Measurements from ENCODE around the gene MCMBP.
"Not testable (repeated sequence)": the region's sequence is repeated elsewhere in the genome, so short reads cannot be mapped to it uniquely, and the experiment has no call there.

The MCMBP gene

DNA sequence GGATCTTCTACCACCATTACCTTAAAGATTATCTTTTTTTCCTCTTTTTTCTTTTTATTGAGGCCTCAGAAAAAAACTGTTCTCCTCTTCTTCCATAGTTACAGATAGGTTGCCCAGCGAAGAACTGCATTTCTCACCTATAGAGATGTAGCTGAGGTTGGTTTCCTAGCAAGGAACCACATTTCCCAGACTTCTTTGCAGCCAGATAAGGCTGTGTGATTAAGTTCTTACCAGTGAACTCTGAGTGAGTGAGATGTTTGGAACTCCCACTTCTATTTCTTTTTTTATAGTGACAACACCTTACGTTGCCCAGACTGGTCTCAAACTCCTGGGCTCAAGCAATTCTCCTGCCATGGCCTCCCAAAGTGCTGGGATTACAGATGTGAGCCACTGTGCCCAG, 5.9 kb upstream of the MCMBP start:
- Histone ChIP-seq H3K36me3 (replicated peaks in 1 of 2; ENCODE audit: control insufficient read depth in 2 of 2, insufficient read depth in 2 of 2, low read length in 2 of 2) (no peaks in the 10 kb centered on the region), H4K91ac (ENCODE audit: low read depth, low read length, poor library complexity) (no peak overlapping the region), H3K9ac (ENCODE audit: low read depth, low read length, poor library complexity) (no peak overlapping the region), H3K9me3 (replicated peaks in 1 of 2; ENCODE audit: control insufficient read depth in 2 of 2, insufficient read depth in 1 of 2, low read depth in 1 of 2, low read length in 2 of 2) (no peaks in the 10 kb centered on the region), H3K27me3 (ENCODE audit: control insufficient read depth in 3 of 3, insufficient read depth in 3 of 3, low read depth in 1 of 3, low read length in 3 of 3) (no peaks in the 10 kb centered on the region), H2AFZ (ENCODE audit: low read length) (no peak overlapping the region), H3K4me3 (ENCODE audit: low read length in 2 of 2) (no peak overlapping the region), H3K4ac (ENCODE audit: low read length) (no peak overlapping the region), H3K4me2 (ENCODE audit: insufficient read depth, low read length, poor library complexity, severe bottlenecking) (no peak overlapping the region), H3K4me1 (ENCODE audit: control insufficient read depth in 2 of 2, insufficient read depth in 1 of 2, low read depth in 1 of 2, low read length in 2 of 2) (no peaks in the 10 kb centered on the region), H4K8ac (ENCODE audit: low read depth, low read length) (no peak overlapping the region), H2BK120ac (ENCODE audit: low read depth, low read length) (no peak overlapping the region), H2AK5ac (ENCODE audit: low read depth, low read length) (no peak overlapping the region), H2BK12ac (ENCODE audit: low read length) (no peak overlapping the region), H2BK5ac (ENCODE audit: low read length) (no peak overlapping the region), H3K79me1 (ENCODE audit: low read depth, low read length) (no peaks in the 10 kb centered on the region), H3K14ac (ENCODE audit: low read length) (no peak overlapping the region), H3K18ac (ENCODE audit: low read length) (no peak overlapping the region), H3K27ac (replicated peaks; ENCODE audit: low read length) (no peak overlapping the region), H3K23ac (ENCODE audit: low read depth, low read length, poor library complexity) (no peak overlapping the region), H2BK15ac (ENCODE audit: low read length) (no peak overlapping the region)
- no CpG with 5 or more reads among the region's 2 CpGs for WGBS, 2 donors (ENCODE audit: extremely low coverage in 2 of 2, insufficient read length in 2 of 2, insufficient replicate concordance in 1 of 2)
- DNase-seq (ENCODE audit: low spot score) = no peak

DNA sequence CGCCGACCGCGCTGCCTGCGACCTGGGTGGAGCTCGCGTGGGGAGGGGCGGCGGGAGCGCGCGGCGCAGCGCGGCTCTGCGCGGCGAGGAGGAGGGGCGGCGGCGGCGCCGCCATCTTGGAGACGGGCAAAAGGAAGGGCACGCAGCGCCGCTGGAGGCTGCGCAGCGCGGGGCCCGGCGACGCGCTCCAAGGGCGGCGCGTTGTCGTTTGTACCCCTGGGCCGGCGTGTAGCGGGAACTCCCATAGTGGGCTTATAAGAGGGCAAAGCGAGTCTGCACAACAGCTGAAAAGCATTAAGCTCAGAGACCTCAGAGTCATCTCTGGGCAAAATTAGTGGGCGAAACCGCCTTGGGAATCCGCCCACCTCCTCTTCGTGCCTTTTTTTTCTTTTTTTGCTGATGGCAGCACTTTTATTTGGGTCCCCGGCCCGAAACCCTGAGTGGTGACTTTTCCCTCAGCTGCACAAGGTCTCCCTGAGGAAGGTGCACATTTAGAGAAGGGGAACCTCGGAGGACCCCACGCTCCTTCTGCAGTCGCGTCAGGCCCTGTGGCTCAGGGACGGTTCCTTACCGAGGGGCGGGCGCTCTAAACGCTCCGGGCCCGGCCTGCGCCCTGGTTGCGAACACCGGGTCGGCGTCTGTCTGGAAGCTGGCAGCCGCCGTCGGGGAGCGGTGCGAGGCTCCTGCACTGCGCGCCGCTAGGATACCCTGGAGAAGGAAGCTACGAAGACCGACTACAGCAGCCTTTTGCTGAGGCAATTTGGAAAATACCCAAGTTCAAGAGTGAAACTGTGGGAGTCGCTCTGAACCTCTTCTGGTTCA, 428 bp upstream of the MCMBP start:
- peak; percentile 77 for DNase-seq (ENCODE audit: low spot score)
- H3K27ac ChIP-seq (replicated peaks; ENCODE audit: low read length) = peak overlapping the region; percentile 68
- no CpG with 5 or more reads among the region's 75 CpGs for WGBS, 2 donors (ENCODE audit: extremely low coverage in 2 of 2, insufficient read length in 2 of 2, insufficient replicate concordance in 1 of 2)

DNA sequence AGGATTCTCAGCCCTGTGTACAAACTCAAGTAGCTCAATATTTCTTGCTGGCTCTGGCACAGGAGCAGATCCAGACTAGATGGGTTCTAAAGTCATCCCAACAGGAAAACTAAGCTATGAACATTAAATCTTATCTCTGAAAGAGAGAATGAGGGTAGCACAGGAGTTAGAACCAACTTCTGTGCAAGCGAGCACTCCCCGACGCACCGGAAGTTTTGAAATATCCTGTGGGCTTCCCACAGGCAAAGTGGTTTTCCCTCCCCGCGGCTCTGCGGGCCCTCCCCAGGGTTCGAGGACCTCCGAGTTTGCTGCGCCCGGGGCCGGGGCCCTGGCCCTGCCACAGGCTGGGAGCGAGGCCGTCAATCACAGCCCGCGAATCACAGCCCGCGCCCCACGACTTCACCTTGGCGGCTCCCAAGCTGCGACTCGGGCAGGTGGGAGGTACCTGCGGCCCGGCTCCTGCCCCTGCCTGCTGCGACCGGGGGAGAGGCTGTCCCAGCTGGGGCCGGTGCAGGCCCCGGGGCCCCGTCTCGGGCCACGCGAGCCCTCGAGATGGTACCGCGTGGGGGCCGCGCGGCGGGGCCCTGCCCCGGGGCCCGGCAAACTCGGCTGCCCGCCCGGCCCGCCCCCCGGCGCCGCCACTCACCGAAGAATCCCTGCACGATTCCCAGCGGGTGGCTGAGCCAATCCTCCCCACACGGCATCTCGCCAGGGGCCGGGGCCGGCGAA, 598 bp downstream of the MCMBP start:
- no peaks in the 10 kb centered on the region for H3K27me3 ChIP-seq (ENCODE audit: control insufficient read depth in 3 of 3, insufficient read depth in 3 of 3, low read depth in 1 of 3, low read length in 3 of 3)
- H3K4ac ChIP-seq (ENCODE audit: low read length) = no peak overlapping the region
- peak overlapping the region; percentile 25 for H2BK15ac ChIP-seq (ENCODE audit: low read length)
- H2BK120ac ChIP-seq (ENCODE audit: low read depth, low read length) = peak overlapping the region; percentile 21
- peak overlapping the region; percentile 83 for H3K9ac ChIP-seq (ENCODE audit: low read depth, low read length, poor library complexity)
- peaks cover 0 to 17% of the 10 kb centered on the region in 2 donors for H3K36me3 ChIP-seq (replicated peaks in 1 of 2; ENCODE audit: control insufficient read depth in 2 of 2, insufficient read depth in 2 of 2, low read length in 2 of 2)
- peak overlapping the region; percentile 46 for H3K23ac ChIP-seq (ENCODE audit: low read depth, low read length, poor library complexity)
- WGBS, 2 donors (ENCODE audit: extremely low coverage in 2 of 2, insufficient read length in 2 of 2, insufficient replicate concordance in 1 of 2) = no CpG with 5 or more reads among the region's 56 CpGs
- peak overlapping the region; percentile 76 for H3K4me2 ChIP-seq (ENCODE audit: insufficient read depth, low read length, poor library complexity, severe bottlenecking)
- DNase-seq (ENCODE audit: low spot score) = peak; percentile 11
- H2BK5ac ChIP-seq (ENCODE audit: low read length) = peak overlapping the region; percentile 79
- peaks cover 2% of the 10 kb centered on the region for H3K79me1 ChIP-seq (ENCODE audit: low read depth, low read length)
- peaks cover 0 to 2% of the 10 kb centered on the region in 2 donors for H3K4me1 ChIP-seq (ENCODE audit: control insufficient read depth in 2 of 2, insufficient read depth in 1 of 2, low read depth in 1 of 2, low read length in 2 of 2)
- H2BK12ac ChIP-seq (ENCODE audit: low read length) = no peak overlapping the region
- no peaks in the 10 kb centered on the region for H3K9me3 ChIP-seq (replicated peaks in 1 of 2; ENCODE audit: control insufficient read depth in 2 of 2, insufficient read depth in 1 of 2, low read depth in 1 of 2, low read length in 2 of 2)
- peak overlapping the region; percentile 84 for H2AFZ ChIP-seq (ENCODE audit: low read length)
- H3K27ac ChIP-seq (replicated peaks; ENCODE audit: low read length) = peak overlapping the region; percentile 68
- H4K8ac ChIP-seq (ENCODE audit: low read depth, low read length) = no peak overlapping the region
- peak overlapping the region; percentile 72 for H2AK5ac ChIP-seq (ENCODE audit: low read depth, low read length)
- H4K91ac ChIP-seq (ENCODE audit: low read depth, low read length, poor library complexity) = no peak overlapping the region
- no peak overlapping the region for H3K14ac ChIP-seq (ENCODE audit: low read length)
- peak overlapping the region; percentile 98 for H3K18ac ChIP-seq (ENCODE audit: low read length)
- peak overlapping the region; percentile 59 to 99 for H3K4me3 ChIP-seq (ENCODE audit: low read length in 2 of 2)

More for the DNA sequence above, 428 bp upstream of the MCMBP start:
- no peaks in the 10 kb centered on the region for H3K27me3 ChIP-seq (ENCODE audit: control insufficient read depth in 3 of 3, insufficient read depth in 3 of 3, low read depth in 1 of 3, low read length in 3 of 3)
- H2AFZ ChIP-seq (ENCODE audit: low read length) = peak overlapping the region; percentile 84
- H3K4me3 ChIP-seq (ENCODE audit: low read length in 2 of 2) = peak overlapping the region; percentile 59 to 99
- peak overlapping the region; percentile 78 for H3K9ac ChIP-seq (ENCODE audit: low read depth, low read length, poor library complexity)
- H3K23ac ChIP-seq (ENCODE audit: low read depth, low read length, poor library complexity) = peak overlapping the region; percentile 45
- peak overlapping the region; percentile 79 for H2BK5ac ChIP-seq (ENCODE audit: low read length)
- peak overlapping the region; percentile 72 for H2AK5ac ChIP-seq (ENCODE audit: low read depth, low read length)
- peak overlapping the region; percentile 31 for H3K18ac ChIP-seq (ENCODE audit: low read length)
- peaks cover 0 to 11% of the 10 kb centered on the region in 2 donors for H3K36me3 ChIP-seq (replicated peaks in 1 of 2; ENCODE audit: control insufficient read depth in 2 of 2, insufficient read depth in 2 of 2, low read length in 2 of 2)
- H4K91ac ChIP-seq (ENCODE audit: low read depth, low read length, poor library complexity) = no peak overlapping the region
- no peak overlapping the region for H2BK12ac ChIP-seq (ENCODE audit: low read length)
- peaks cover 2% of the 10 kb centered on the region for H3K79me1 ChIP-seq (ENCODE audit: low read depth, low read length)
- H2BK120ac ChIP-seq (ENCODE audit: low read depth, low read length) = no peak overlapping the region
- H3K4me1 ChIP-seq (ENCODE audit: control insufficient read depth in 2 of 2, insufficient read depth in 1 of 2, low read depth in 1 of 2, low read length in 2 of 2) = peaks cover 0 to 2% of the 10 kb centered on the region in 2 donors
- H3K9me3 ChIP-seq (replicated peaks in 1 of 2; ENCODE audit: control insufficient read depth in 2 of 2, insufficient read depth in 1 of 2, low read depth in 1 of 2, low read length in 2 of 2) = no peaks in the 10 kb centered on the region
- peak overlapping the region; percentile 39 for H3K14ac ChIP-seq (ENCODE audit: low read length)
- H4K8ac ChIP-seq (ENCODE audit: low read depth, low read length) = no peak overlapping the region
- H3K4ac ChIP-seq (ENCODE audit: low read length) = no peak overlapping the region
- peak overlapping the region; percentile 74 for H3K4me2 ChIP-seq (ENCODE audit: insufficient read depth, low read length, poor library complexity, severe bottlenecking)
- H2BK15ac ChIP-seq (ENCODE audit: low read length) = no peak overlapping the region

DNA sequence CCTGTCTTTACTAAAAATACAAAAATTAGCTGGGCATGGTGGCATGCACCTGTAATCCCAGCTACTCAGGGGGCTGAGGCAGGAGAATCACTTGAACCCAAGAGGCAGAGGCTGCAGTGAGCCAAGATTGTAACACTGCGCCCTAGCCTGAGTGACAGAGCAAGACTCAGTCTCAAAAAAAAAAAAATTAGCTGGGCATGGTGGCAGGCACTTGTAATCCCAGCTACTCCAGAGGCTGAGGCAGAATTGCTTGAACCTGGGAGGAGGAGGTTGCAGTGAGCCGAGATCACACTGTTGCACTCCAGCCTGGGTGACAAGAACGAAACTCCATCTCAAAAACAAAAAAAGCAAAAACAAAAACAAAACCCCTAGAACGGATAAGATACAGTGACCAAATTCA, 3.2 kb downstream of the MCMBP start:
- H3K27ac ChIP-seq (replicated peaks; ENCODE audit: low read length); H3K4ac ChIP-seq (ENCODE audit: low read length); H2BK15ac ChIP-seq (ENCODE audit: low read length); H3K23ac ChIP-seq (ENCODE audit: low read depth, low read length, poor library complexity); H3K79me1 ChIP-seq (ENCODE audit: low read depth, low read length); H3K4me3 ChIP-seq (ENCODE audit: low read length in 2 of 2); H3K27me3 ChIP-seq (ENCODE audit: control insufficient read depth in 3 of 3, insufficient read depth in 3 of 3, low read depth in 1 of 3, low read length in 3 of 3); H3K14ac ChIP-seq (ENCODE audit: low read length); H3K9ac ChIP-seq (ENCODE audit: low read depth, low read length, poor library complexity); H2BK120ac ChIP-seq (ENCODE audit: low read depth, low read length); H3K4me1 ChIP-seq (ENCODE audit: control insufficient read depth in 2 of 2, insufficient read depth in 1 of 2, low read depth in 1 of 2, low read length in 2 of 2); H2BK5ac ChIP-seq (ENCODE audit: low read length); H3K18ac ChIP-seq (ENCODE audit: low read length); H4K91ac ChIP-seq (ENCODE audit: low read depth, low read length, poor library complexity); H3K4me2 ChIP-seq (ENCODE audit: insufficient read depth, low read length, poor library complexity, severe bottlenecking); H2BK12ac ChIP-seq (ENCODE audit: low read length); H2AFZ ChIP-seq (ENCODE audit: low read length); DNase-seq (ENCODE audit: low spot score); H4K8ac ChIP-seq (ENCODE audit: low read depth, low read length); H2AK5ac ChIP-seq (ENCODE audit: low read depth, low read length): not testable (repeated sequence)
- H3K36me3 ChIP-seq (replicated peaks in 1 of 2; ENCODE audit: control insufficient read depth in 2 of 2, insufficient read depth in 2 of 2, low read length in 2 of 2) = peaks cover 2 to 35% of the 10 kb centered on the region in 2 donors
- no CpG with 5 or more reads among the region's 4 CpGs for WGBS, 2 donors (ENCODE audit: extremely low coverage in 2 of 2, insufficient read length in 2 of 2, insufficient replicate concordance in 1 of 2)
- peaks cover 0 to 17% of the 10 kb centered on the region in 2 donors for H3K9me3 ChIP-seq (replicated peaks in 1 of 2; ENCODE audit: control insufficient read depth in 2 of 2, insufficient read depth in 1 of 2, low read depth in 1 of 2, low read length in 2 of 2)

Data from neuronal stem cell (in vitro differentiated cells).